Endothelial cell (in vitro differentiated cells): ENCODE measurements around the gene LAMA2. TPM values are rescaled to one million over a fixed set of nuclear protein-coding genes. Genes with fewer than 3 reads are reported as not detected.

ENCODE experiments used
- DNase-seq: peaks from one replicate; pipeline ENCODE4 v3.0.0; 2021; ENCODE audit warnings: low spot score
- H3K27ac Mint-ChIP-seq: one replicate; pipeline ENCODE4 v1.8.0; 2021; ENCODE audit warnings: mixed read lengths, inconsistent platforms; ENCODE audit not compliant: unreplicated experiment
- H3K27me3 Mint-ChIP-seq: one replicate; pipeline ENCODE4 v1.8.0; 2021; ENCODE audit warnings: mild to moderate bottlenecking, moderate library complexity, mixed read lengths, inconsistent platforms; ENCODE audit not compliant: unreplicated experiment
- H3K36me3 Mint-ChIP-seq: one replicate; pipeline ENCODE4 v1.8.0; 2021; ENCODE audit warnings: mild to moderate bottlenecking, low read depth, mixed read lengths, inconsistent platforms; ENCODE audit not compliant: unreplicated experiment
- H3K4me1 Mint-ChIP-seq: one replicate; pipeline ENCODE4 v1.8.0; 2021; ENCODE audit warnings: mild to moderate bottlenecking, mixed read lengths, inconsistent platforms; ENCODE audit not compliant: unreplicated experiment
- H3K4me3 Mint-ChIP-seq: one replicate; pipeline ENCODE4 v1.8.0; 2021; ENCODE audit warnings: mild to moderate bottlenecking, mixed read lengths, inconsistent platforms; ENCODE audit not compliant: unreplicated experiment
- H3K9me3 Mint-ChIP-seq: one replicate; pipeline ENCODE4 v1.8.0; 2021; ENCODE audit warnings: mixed read lengths, inconsistent platforms; ENCODE audit not compliant: unreplicated experiment
- CTCF ChIP-seq: fragments of 200-600 bp; sonication (generic); IDR thresholded peaks from one replicate; pipeline ENCODE4 v1.5.0; 2021; ENCODE audit warnings: antibody characterized with exemption; ENCODE audit not compliant: unreplicated experiment
- total RNA-seq: library from RNA; stranded (reverse); fragmentation: NEBNext Ultra II Directional; extraction: Animal tissue kit (Norgen Biotek cat#: 25700); gene quantifications from one replicate; pipeline ENCODE4 v1.2.1, GENCODE V29; 2021; ENCODE audit not compliant: unreplicated experiment

LAMA2 gene
- total RNA-seq, 1 donor from 2014 or later, result 2.0 TPM

GRCh38 chr6:129521946-129522345, 639.0 kb downstream of the LAMA2 start:
- H3K27me3 Mint-ChIP-seq, result peaks cover 2% of the 10 kb centered on the region
- no peak for TF ChIP-seq CTCF
- H3K4me3 Mint-ChIP-seq, result no peak overlapping the region
- H3K4me1 Mint-ChIP-seq, result peaks cover 4% of the 10 kb centered on the region
- no peaks in the 10 kb centered on the region for H3K9me3 Mint-ChIP-seq
- no peak overlapping the region for H3K27ac Mint-ChIP-seq
- H3K36me3 Mint-ChIP-seq, result peaks cover 26% of the 10 kb centered on the region
- no peak for DNase-seq

DNA sequence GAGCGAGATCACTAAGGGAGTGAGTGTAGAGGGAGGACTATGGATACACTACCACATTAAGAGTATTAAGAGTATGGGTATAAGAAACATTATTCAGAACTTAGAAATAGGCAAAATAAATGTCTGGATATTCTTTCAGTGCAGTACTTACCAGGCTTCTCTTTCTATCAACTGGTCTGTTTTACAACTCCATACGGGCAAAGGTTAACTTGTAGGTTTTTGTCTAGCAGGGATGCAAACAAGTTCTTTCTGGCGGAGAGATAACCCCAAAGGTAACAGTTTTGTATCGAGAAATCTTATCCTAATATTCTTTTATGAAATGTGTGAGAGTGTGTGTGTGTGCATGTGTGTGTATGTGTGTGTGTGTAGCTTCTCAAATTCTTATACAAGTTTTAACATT, 640.9 kb downstream of the LAMA2 start:
- H3K36me3 Mint-ChIP-seq, result peaks cover 26% of the 10 kb centered on the region
- H3K4me3 Mint-ChIP-seq, result no peak overlapping the region
- TF ChIP-seq CTCF, result no peak
- DNase-seq, result no peak
- no peaks in the 10 kb centered on the region for H3K4me1 Mint-ChIP-seq
- H3K27me3 Mint-ChIP-seq, result peaks cover 2% of the 10 kb centered on the region
- no peaks in the 10 kb centered on the region for H3K9me3 Mint-ChIP-seq
- no peak overlapping the region for H3K27ac Mint-ChIP-seq

GRCh38 chr6:129525055-129525454, 642.1 kb downstream of the LAMA2 start:
- TF ChIP-seq CTCF, result no peak
- no peak for DNase-seq
- H3K36me3 Mint-ChIP-seq, result peaks cover 25% of the 10 kb centered on the region
- H3K27me3 Mint-ChIP-seq, result peaks cover 2% of the 10 kb centered on the region
- no peak overlapping the region for H3K4me3 Mint-ChIP-seq
- no peaks in the 10 kb centered on the region for H3K4me1 Mint-ChIP-seq
- no peaks in the 10 kb centered on the region for H3K9me3 Mint-ChIP-seq
- no peak overlapping the region for H3K27ac Mint-ChIP-seq

GRCh38 chr6:129534926-129535325, 652.0 kb downstream of the LAMA2 start:
- Mint-ChIP-seq H3K4me3 (no peak overlapping the region), H3K27me3 (peaks cover 2% of the 10 kb centered on the region)

GRCh38 chr6:129536271-129536670, 653.3 kb downstream of the LAMA2 start:
- no peaks in the 10 kb centered on the region for H3K4me1 Mint-ChIP-seq
- H3K27me3 Mint-ChIP-seq, result peaks cover 2% of the 10 kb centered on the region

More at GRCh38 chr6:129534926-129535325, 652.0 kb downstream of the LAMA2 start:
- TF ChIP-seq CTCF, result no peak
- Mint-ChIP-seq H3K27ac (no peak overlapping the region), H3K4me1 (no peaks in the 10 kb centered on the region), H3K36me3 (peaks cover 50% of the 10 kb centered on the region), H3K9me3 (no peaks in the 10 kb centered on the region)
- no peak for DNase-seq

More at GRCh38 chr6:129536271-129536670, 653.3 kb downstream of the LAMA2 start:
- peaks cover 41% of the 10 kb centered on the region for H3K36me3 Mint-ChIP-seq
- no peak overlapping the region for H3K4me3 Mint-ChIP-seq
- no peaks in the 10 kb centered on the region for H3K9me3 Mint-ChIP-seq
- H3K27ac Mint-ChIP-seq, result no peak overlapping the region
- no peak for TF ChIP-seq CTCF
- no peak for DNase-seq
